ENCODE results near the gene ALK.
"Not testable (repeated sequence)": the region's sequence is repeated elsewhere in the genome, so short reads cannot be mapped to it uniquely, and the experiment has no call there.

Gene ALK

GRCh38 chr2:29255004-29255403 lies 666.4 kb downstream of the ALK start:
- DNase-seq = no peak

- not testable (repeated sequence) for DNase-seq
Measured at GRCh38 chr2:29253495-29254275, 667.7 kb downstream of the ALK start.

GRCh38 chr2:29253026-29253425 lies 668.4 kb downstream of the ALK start:
- DNase-seq = no peak

GRCh38 chr2:29251406-29251805 lies 670.0 kb downstream of the ALK start:
- DNase-seq = no peak

- DNase-seq = no peak
Measured at GRCh38 chr2:29250977-29251376, 670.4 kb downstream of the ALK start.

- no peak for DNase-seq
Measured at GRCh38 chr2:29249666-29250253, 671.6 kb downstream of the ALK start.

- no peak for DNase-seq
Measured at GRCh38 chr2:29247336-29247914, 674.0 kb downstream of the ALK start.

GRCh38 chr2:29246383-29247300 lies 674.7 kb downstream of the ALK start:
- DNase-seq = no peak

GRCh38 chr2:29245742-29246382 lies 675.5 kb downstream of the ALK start:
- DNase-seq = no peak

- not testable (repeated sequence) for DNase-seq
Measured at GRCh38 chr2:29245035-29245741, 676.2 kb downstream of the ALK start.

GRCh38 chr2:29242621-29243375 lies 678.6 kb downstream of the ALK start:
- DNase-seq = no peak

- no peak for DNase-seq
Measured at GRCh38 chr2:29241955-29242565, 679.3 kb downstream of the ALK start.

- no peak for DNase-seq
Measured at GRCh38 chr2:29241341-29241740, 680.0 kb downstream of the ALK start.

GRCh38 chr2:29240601-29241000 lies 680.8 kb downstream of the ALK start:
- no peak for DNase-seq

GRCh38 chr2:29239209-29239960 lies 682.0 kb downstream of the ALK start:
- DNase-seq = no peak

GRCh38 chr2:29238497-29238896 lies 682.9 kb downstream of the ALK start:
- no peak for DNase-seq

- DNase-seq = no peak
Measured at GRCh38 chr2:29236074-29236473, 685.3 kb downstream of the ALK start.

- no peak for DNase-seq
Measured at GRCh38 chr2:29235411-29235810, 686.0 kb downstream of the ALK start.

- DNase-seq = no peak
Measured at GRCh38 chr2:29233428-29233827, 688.0 kb downstream of the ALK start.

GRCh38 chr2:29232041-29232440 lies 689.3 kb downstream of the ALK start:
- no peak for DNase-seq
